ENCODE results near the gene CXCL14.

DNA sequence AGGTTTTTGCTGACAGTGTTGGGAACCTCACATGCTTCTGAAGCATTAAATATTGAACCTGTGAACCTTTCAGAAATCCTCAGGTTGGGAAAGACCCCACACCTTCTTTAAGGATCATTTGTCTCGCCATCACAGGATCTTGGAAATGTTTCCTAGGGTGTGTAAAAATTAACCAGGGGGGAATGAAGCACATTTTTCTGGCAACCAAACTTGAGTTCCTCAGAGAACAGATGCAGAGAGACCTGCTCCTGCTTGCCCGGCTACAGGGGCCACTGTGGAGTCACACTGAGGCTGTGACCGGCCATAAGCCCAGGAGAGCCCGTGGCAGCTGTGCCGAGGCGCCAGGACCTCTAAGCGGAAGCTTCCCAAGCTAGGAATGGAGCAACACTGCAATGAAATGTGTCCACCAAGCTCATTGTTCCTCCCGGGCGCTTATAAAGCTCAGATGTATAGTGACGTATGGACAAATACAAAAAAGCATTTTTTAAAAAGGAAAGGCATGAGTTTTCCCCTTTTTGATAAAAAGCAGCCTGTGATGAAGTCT, 7.7 kb downstream of the CXCL14 start:
- no peak for TF ChIP-seq EZH2 (IDR thresholded peaks at IDR 0.05; ENCODE audit: insufficient read depth, poor library complexity, severe bottlenecking)
- TF ChIP-seq EZH2phosphoT487 (IDR thresholded peaks at IDR 0.05; ENCODE audit: insufficient read depth, low read depth): no peak
